Measurements from ENCODE around the gene DENND1B.

DNA sequence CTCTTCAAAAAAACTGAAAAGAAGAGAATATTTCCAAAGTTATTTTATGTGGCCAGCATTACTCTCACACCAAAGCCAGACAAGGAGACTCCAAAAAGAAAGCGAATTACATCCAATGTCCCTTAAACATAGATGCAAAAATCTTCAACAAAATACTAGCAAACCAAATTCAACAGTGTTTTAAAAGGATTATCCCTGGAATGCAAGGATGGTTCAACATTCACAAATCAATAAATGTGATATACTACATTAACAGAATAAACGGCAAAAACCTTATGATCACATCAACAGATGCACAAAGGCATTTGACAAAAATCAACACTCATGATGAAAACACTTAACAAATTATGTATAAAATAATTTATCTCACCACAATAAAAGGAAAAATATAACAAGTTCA lies 207.8 kb downstream of the DENND1B start:
- TF ChIP-seq, protein P1, sequence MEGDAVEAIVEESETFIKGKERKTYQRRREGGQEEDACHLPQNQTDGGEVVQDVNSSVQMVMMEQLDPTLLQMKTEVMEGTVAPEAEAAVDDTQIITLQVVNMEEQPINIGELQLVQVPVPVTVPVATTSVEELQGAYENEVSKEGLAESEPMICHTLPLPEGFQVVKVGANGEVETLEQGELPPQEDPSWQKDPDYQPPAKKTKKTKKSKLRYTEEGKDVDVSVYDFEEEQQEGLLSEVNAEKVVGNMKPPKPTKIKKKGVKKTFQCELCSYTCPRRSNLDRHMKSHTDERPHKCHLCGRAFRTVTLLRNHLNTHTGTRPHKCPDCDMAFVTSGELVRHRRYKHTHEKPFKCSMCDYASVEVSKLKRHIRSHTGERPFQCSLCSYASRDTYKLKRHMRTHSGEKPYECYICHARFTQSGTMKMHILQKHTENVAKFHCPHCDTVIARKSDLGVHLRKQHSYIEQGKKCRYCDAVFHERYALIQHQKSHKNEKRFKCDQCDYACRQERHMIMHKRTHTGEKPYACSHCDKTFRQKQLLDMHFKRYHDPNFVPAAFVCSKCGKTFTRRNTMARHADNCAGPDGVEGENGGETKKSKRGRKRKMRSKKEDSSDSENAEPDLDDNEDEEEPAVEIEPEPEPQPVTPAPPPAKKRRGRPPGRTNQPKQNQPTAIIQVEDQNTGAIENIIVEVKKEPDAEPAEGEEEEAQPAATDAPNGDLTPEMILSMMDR (IDR thresholded peaks at IDR 0.05) = no peak
- TF ChIP-seq POLR2A (IDR thresholded peaks at IDR 0.05) = no peak

Measured in breast epithelium (tissue), 3 donors.